Lung (tissue), 12 donors: ENCODE results near the gene TESMIN. TPM values are rescaled to one million over a fixed set of nuclear protein-coding genes. Genes with fewer than 3 reads are reported as not detected.

Source experiments
- ATAC-seq: fragments of 200-7000 bp; cut with Tn5 transposase; one replicate; pipeline ENCODE4 v1.9.1; 2020; ENCODE audit warnings: moderate number of reproducible peaks; ENCODE audit not compliant: insufficient read depth, low FRiP score
- DNase-seq, 3 donors: peaks; one replicate each; pipeline ENCODE4 v3.0.0-alpha.2; 2013 to 2017
- H3K27ac ChIP-seq, 2 donors: one replicate each; pipeline ENCODE4 v1.5.1; 2013; ENCODE audit warnings: mild to moderate bottlenecking in 2 of 2, moderate library complexity in 2 of 2, control low read depth in 1 of 2, inconsistent platforms in 1 of 2, low read depth in 1 of 2, low read length in 1 of 2
- H3K27me3 ChIP-seq, 3 donors: one replicate each; pipeline ENCODE4 v1.5.1; 2013; ENCODE audit warnings: low read length in 2 of 3; ENCODE audit not compliant: control insufficient read depth in 3 of 3, insufficient read depth in 3 of 3
- H3K36me3 ChIP-seq, 4 donors: one replicate each; pipeline ENCODE4 v1.5.1; 2013; ENCODE audit warnings: low read length in 4 of 4, mild to moderate bottlenecking in 1 of 4, moderate library complexity in 1 of 4; ENCODE audit not compliant: control insufficient read depth in 4 of 4, insufficient read depth in 4 of 4
- H3K4me1 ChIP-seq, 5 donors: one replicate each; pipeline ENCODE4 v1.5.1; 2013; ENCODE audit warnings: low read length in 5 of 5, mild to moderate bottlenecking in 2 of 5, moderate library complexity in 1 of 5; ENCODE audit not compliant: control insufficient read depth in 5 of 5, insufficient read depth in 5 of 5
- H3K4me3 ChIP-seq: one replicate; pipeline ENCODE4 v1.5.1; 2013; ENCODE audit warnings: mild to moderate bottlenecking, control low read depth, moderate library complexity
- H3K9ac ChIP-seq, 2 donors: one replicate each; pipeline ENCODE4 v1.5.1; 2013; ENCODE audit warnings: low read length in 2 of 2, control low read depth in 1 of 2; ENCODE audit not compliant: insufficient read depth in 1 of 2
- H3K9me3 ChIP-seq, 4 donors: one replicate each; pipeline ENCODE4 v1.5.1; 2013; ENCODE audit warnings: low read length in 3 of 4, mild to moderate bottlenecking in 1 of 4, moderate library complexity in 1 of 4; ENCODE audit not compliant: control insufficient read depth in 4 of 4, insufficient read depth in 3 of 4
- WGBS, 2 donors: extraction: QIAGEN DNeasy Blood & Tissue Kit; methylation state at CpG; one replicate each; pipeline ENCODE4 v1.1.7; 2013; 5-methylcytosine and 5-hydroxymethylcytosine counted together
- polyA plus RNA-seq, 2 donors: library from polyadenylated mRNA; stranded (reverse); fragments of 200-250 nt; gene quantifications; one replicate each; pipeline ENCODE4 v1.2.1, GENCODE V29; 2013
- total RNA-seq, 2 donors: library from RNA; depleted of rRNA in 1 of 2; stranded (reverse); fragments of >200 nt in 1 of 2; gene quantifications; one replicate each; pipeline ENCODE4 v1.2.1, GENCODE V29; 2014 to 2021
- TF ChIP-seq, protein P1 (sequence below): IDR thresholded peaks from 2 replicates; pipeline ENCODE4 v1.5.1; 2012; ENCODE audit warnings: mild to moderate bottlenecking; ENCODE audit errors: control extremely low read depth, extremely low read depth
- donor health status: control.
- donor health status: control.
- donor health status: Bipolar disorder and iron deficiency.
- donor health status: healthy.
- donor health status: DM: yes; HTN: yes; CAD: no.

TESMIN gene
- total and polyA plus RNA-seq, 4 donors = 0.55 to 6.7 (median 1.8) TPM

GRCh38 chr11:68721075-68721474 is 30.2 kb downstream of the TESMIN start:
- H3K4me1 ChIP-seq = no peaks in the 10 kb centered on the region
- no peaks in the 10 kb centered on the region for H3K36me3 ChIP-seq
- peaks cover 0 to 2% (median 0%) of the 10 kb centered on the region in 4 donors for H3K9me3 ChIP-seq
- WGBS, 2 donors = 82 to 94% methylated on average over 2 of the region's 2 CpGs
- TF ChIP-seq, protein P1, sequence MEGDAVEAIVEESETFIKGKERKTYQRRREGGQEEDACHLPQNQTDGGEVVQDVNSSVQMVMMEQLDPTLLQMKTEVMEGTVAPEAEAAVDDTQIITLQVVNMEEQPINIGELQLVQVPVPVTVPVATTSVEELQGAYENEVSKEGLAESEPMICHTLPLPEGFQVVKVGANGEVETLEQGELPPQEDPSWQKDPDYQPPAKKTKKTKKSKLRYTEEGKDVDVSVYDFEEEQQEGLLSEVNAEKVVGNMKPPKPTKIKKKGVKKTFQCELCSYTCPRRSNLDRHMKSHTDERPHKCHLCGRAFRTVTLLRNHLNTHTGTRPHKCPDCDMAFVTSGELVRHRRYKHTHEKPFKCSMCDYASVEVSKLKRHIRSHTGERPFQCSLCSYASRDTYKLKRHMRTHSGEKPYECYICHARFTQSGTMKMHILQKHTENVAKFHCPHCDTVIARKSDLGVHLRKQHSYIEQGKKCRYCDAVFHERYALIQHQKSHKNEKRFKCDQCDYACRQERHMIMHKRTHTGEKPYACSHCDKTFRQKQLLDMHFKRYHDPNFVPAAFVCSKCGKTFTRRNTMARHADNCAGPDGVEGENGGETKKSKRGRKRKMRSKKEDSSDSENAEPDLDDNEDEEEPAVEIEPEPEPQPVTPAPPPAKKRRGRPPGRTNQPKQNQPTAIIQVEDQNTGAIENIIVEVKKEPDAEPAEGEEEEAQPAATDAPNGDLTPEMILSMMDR = no peak
- no peaks in the 10 kb centered on the region for H3K27me3 ChIP-seq
- no peak overlapping the region for H3K9ac ChIP-seq
- no peak for DNase-seq
- no peak overlapping the region for H3K27ac ChIP-seq
- ATAC-seq = no peak
- no peak overlapping the region for H3K4me3 ChIP-seq

GRCh38 chr11:68715456-68716122 is 35.7 kb downstream of the TESMIN start:
- peaks cover 0 to 6% (median 0%) of the 10 kb centered on the region in 5 donors for H3K4me1 ChIP-seq
- H3K9me3 ChIP-seq = peaks cover 0 to 2% (median 0%) of the 10 kb centered on the region in 4 donors
- DNase-seq = no peak
- no peak overlapping the region for H3K27ac ChIP-seq
- TF ChIP-seq, protein P1 = no peak
- no peaks in the 10 kb centered on the region for H3K36me3 ChIP-seq
- WGBS, 2 donors = 76 to 89% methylated on average over 11 of the region's 11 CpGs
- no peaks in the 10 kb centered on the region for H3K27me3 ChIP-seq
- H3K4me3 ChIP-seq = no peak overlapping the region
- H3K9ac ChIP-seq = no peak overlapping the region
- no peak for ATAC-seq

GRCh38 chr11:68714060-68714856 is 37.1 kb downstream of the TESMIN start:
- Histone ChIP-seq H3K27ac (no peak overlapping the region), H3K9ac (no peak overlapping the region), H3K27me3 (no peaks in the 10 kb centered on the region), H3K9me3 (peaks cover 0 to 2% (median 0%) of the 10 kb centered on the region in 4 donors), H3K36me3 (no peaks in the 10 kb centered on the region), H3K4me3 (no peak overlapping the region), H3K4me1 (peaks cover 0 to 6% (median 0%) of the 10 kb centered on the region in 5 donors)
- 80 to 89% methylated on average over 23 of the region's 23 CpGs for WGBS, 2 donors
- TF ChIP-seq, protein P1 = no peak
- ATAC-seq (no peak), DNase-seq (peak in 1 of 3 donors; percentile 4)
